Liver (tissue), 9 donors: ENCODE results near the gene CAPG. TPM values are rescaled to one million over a fixed set of nuclear protein-coding genes. Genes with fewer than 3 reads are reported as not detected.

ENCODE experiments used
- DNase-seq: peaks from one replicate; pipeline ENCODE4 v3.0.0-alpha.2; 2017; ENCODE audit warnings: low spot score
- H3K27ac ChIP-seq, 2 donors: one replicate each; pipeline ENCODE4 v1.7.0; 2013; ENCODE audit warnings: inconsistent platforms in 2 of 2, low read length in 2 of 2, control low read depth in 1 of 2, low read depth in 1 of 2, mild to moderate bottlenecking in 1 of 2
- H3K27me3 ChIP-seq, 4 donors: one replicate each; pipeline versions ENCODE4 v1.6.1 to v1.7.0; 2013; ENCODE audit warnings: low read length in 3 of 4, inconsistent platforms in 1 of 4, mild to moderate bottlenecking in 1 of 4, moderate library complexity in 1 of 4; ENCODE audit not compliant: control insufficient read depth in 4 of 4, insufficient read depth in 4 of 4
- H3K36me3 ChIP-seq, 4 donors: one replicate each; pipeline versions ENCODE4 v1.6.1 to v1.7.0; 2013; ENCODE audit warnings: low read length in 3 of 4, mild to moderate bottlenecking in 3 of 4, low read depth in 1 of 4, moderate library complexity in 1 of 4; ENCODE audit not compliant: control insufficient read depth in 4 of 4, insufficient read depth in 3 of 4
- H3K4me1 ChIP-seq, 4 donors: one replicate each; pipeline versions ENCODE4 v1.6.1 to v1.7.0; 2013; ENCODE audit warnings: low read length in 3 of 4, mild to moderate bottlenecking in 3 of 4, moderate library complexity in 1 of 4; ENCODE audit not compliant: control insufficient read depth in 4 of 4, insufficient read depth in 4 of 4
- H3K4me3 ChIP-seq, 3 donors: one replicate each; pipeline versions ENCODE4 v1.6.1 to v1.7.0; 2013; ENCODE audit warnings: low read length in 3 of 3, control low read depth in 1 of 3, low read depth in 1 of 3, mild to moderate bottlenecking in 1 of 3
- H3K9ac ChIP-seq, 2 donors: one replicate each; pipeline ENCODE4 v1.7.0; 2013; ENCODE audit warnings: low read length in 2 of 2, mild to moderate bottlenecking in 2 of 2, moderate library complexity in 2 of 2, control low read depth in 1 of 2, low read depth in 1 of 2
- H3K9me3 ChIP-seq, 4 donors: one replicate each; pipeline versions ENCODE4 v1.6.1 to v1.7.0; 2013; ENCODE audit warnings: low read length in 3 of 4; ENCODE audit not compliant: control insufficient read depth in 4 of 4
- CTCF ChIP-seq: fragments of 150-350 bp; IDR thresholded peaks from 2 replicates; pipeline ENCODE4 v1.5.1; 2017; ENCODE audit warnings: improper control_type of control experiment, low read depth, low read length; ENCODE audit not compliant: missing input control
- EGR1 ChIP-seq, 2 donors: IDR thresholded peaks; 2 replicates each; pipeline ENCODE4 v1.6.1; 2016 to 2018; ENCODE audit warnings: antibody characterized with exemption in 2 of 2, low read depth in 2 of 2
- FOXA1 ChIP-seq: IDR thresholded peaks from 2 replicates; pipeline ENCODE4 v1.6.1; 2016; ENCODE audit warnings: antibody characterized with exemption
- FOXA2 ChIP-seq: IDR thresholded peaks from 2 replicates; pipeline ENCODE4 v1.6.1; 2016; ENCODE audit warnings: antibody characterized with exemption
- GABPA ChIP-seq, 2 donors: IDR thresholded peaks in 1 of 2; conservative IDR thresholded peaks in 1 of 2; 2 replicates each; pipeline ENCODE4 v1.6.1; 2016; ENCODE audit warnings: antibody characterized with exemption in 2 of 2, mild to moderate bottlenecking in 1 of 2, moderate library complexity in 1 of 2
- HNF4A ChIP-seq, 2 donors: conservative IDR thresholded peaks; 2 replicates each; pipeline ENCODE4 v1.6.1; 2016; ENCODE audit warnings: antibody characterized with exemption in 2 of 2, mild to moderate bottlenecking in 2 of 2
- HNF4G ChIP-seq: IDR thresholded peaks from 2 replicates; pipeline ENCODE4 v1.6.1; 2016; ENCODE audit warnings: antibody characterized with exemption
- JUND ChIP-seq, 2 donors: IDR thresholded peaks; 2 replicates each; pipeline ENCODE4 v1.6.1; 2016; ENCODE audit warnings: antibody characterized with exemption in 2 of 2
- NR2F2 ChIP-seq: IDR thresholded peaks from 2 replicates; pipeline ENCODE4 v1.6.1; 2016; ENCODE audit warnings: antibody characterized with exemption
- RAD21 ChIP-seq, 2 donors: IDR thresholded peaks; 2 replicates each; pipeline ENCODE4 v1.6.1; 2016; ENCODE audit warnings: antibody characterized with exemption in 2 of 2, mild to moderate bottlenecking in 2 of 2
- RXRA ChIP-seq, 2 donors: IDR thresholded peaks; 2 replicates each; pipeline ENCODE4 v1.6.1; 2017 to 2018; ENCODE audit warnings: antibody characterized with exemption in 2 of 2, mild to moderate bottlenecking in 1 of 2
- SP1 ChIP-seq: IDR thresholded peaks from 2 replicates; pipeline ENCODE4 v1.6.1; 2018; ENCODE audit warnings: antibody characterized with exemption, mild to moderate bottlenecking
- TAF1 ChIP-seq: conservative IDR thresholded peaks from 2 replicates; pipeline ENCODE4 v1.6.1; 2016; ENCODE audit warnings: antibody characterized with exemption, mild to moderate bottlenecking
- YY1 ChIP-seq: IDR thresholded peaks from 2 replicates; pipeline ENCODE4 v1.6.1; 2016; ENCODE audit warnings: antibody characterized with exemption, mild to moderate bottlenecking
- ZBTB33 ChIP-seq: IDR thresholded peaks from 2 replicates; pipeline ENCODE4 v1.6.1; 2016; ENCODE audit warnings: antibody characterized with exemption
- WGBS: extraction: QIAGEN DNeasy Blood & Tissue Kit; methylation state at CpG from one replicate; pipeline ENCODE4 v1.1.7; 2013; 5-methylcytosine and 5-hydroxymethylcytosine counted together
- polyA plus RNA-seq, 2 donors: library from polyadenylated mRNA; stranded (reverse) in 1 of 2; unstranded in 1 of 2; fragments of 200-250 nt in 1 of 2; fragments of >200 nt in 1 of 2; fragmentation: Nextera tagmentation in 1 of 2; extraction: Ambion mirVana in 1 of 2; gene quantifications; one replicate each; pipeline versions ENCODE4 v1.2.1 to v1.2.3, GENCODE V29; 2013 to 2015
- total RNA-seq, 2 donors: library from RNA; depleted of rRNA; stranded (reverse); fragments of >200 nt; gene quantifications; one replicate each; pipeline ENCODE4 v1.2.3, GENCODE V29; 2014
- TF ChIP-seq, protein P1 (sequence below): IDR thresholded peaks from 2 replicates; pipeline ENCODE4 v1.6.1; 2016; ENCODE audit warnings: antibody characterized with exemption
- TF ChIP-seq, protein P2 (sequence below): IDR thresholded peaks from 2 replicates; pipeline ENCODE4 v1.6.1; 2016; ENCODE audit warnings: antibody characterized with exemption
- donor health status: healthy.
- donor health status: healthy.
- donor health status: healthy.
- donor health status: healthy.
- donor health status: healthy.

Gene CAPG
- total and polyA plus RNA-seq, 4 donors: 2.7 to 19.3 (median 5.2) TPM

- TF ChIP-seq GABPA (IDR thresholded peaks at IDR 0.05 in 1 of 2, conservative IDR thresholded peaks at IDR 0.05 in 1 of 2) (no peak), TAF1 (no peak)
Measured at GRCh38 chr2:85394976-85395375, 15.2 kb downstream of the CAPG start (continued).

- Histone ChIP-seq H3K4me3 (no peak overlapping the region), H3K9me3 (no peaks in the 10 kb centered on the region), H3K9ac (no peak overlapping the region), H3K27ac (no peak overlapping the region), H3K4me1 (peaks cover 0 to 2% (median 0%) of the 10 kb centered on the region in 4 donors), H3K27me3 (no peaks in the 10 kb centered on the region), H3K36me3 (peaks cover 0 to 18% (median 4%) of the 10 kb centered on the region in 4 donors)
- TF ChIP-seq ZBTB33 (no peak), TAF1 (no peak), NR2F2 (no peak), JUND (IDR thresholded peaks at IDR 0.05) (no peak), RXRA (IDR thresholded peaks at IDR 0.05) (no peak), FOXA2 (no peak), EGR1 (IDR thresholded peaks at IDR 0.05; ENCODE audit: low read depth in 2 of 2) (no peak), HNF4G (no peak), RAD21 (IDR thresholded peaks at IDR 0.05) (no peak), HNF4A (conservative IDR thresholded peaks at IDR 0.05) (no peak), FOXA1 (no peak)
- TF ChIP-seq, protein P1, sequence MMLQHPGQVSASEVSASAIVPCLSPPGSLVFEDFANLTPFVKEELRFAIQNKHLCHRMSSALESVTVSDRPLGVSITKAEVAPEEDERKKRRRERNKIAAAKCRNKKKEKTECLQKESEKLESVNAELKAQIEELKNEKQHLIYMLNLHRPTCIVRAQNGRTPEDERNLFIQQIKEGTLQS: no peak
- TF ChIP-seq, protein P2, sequence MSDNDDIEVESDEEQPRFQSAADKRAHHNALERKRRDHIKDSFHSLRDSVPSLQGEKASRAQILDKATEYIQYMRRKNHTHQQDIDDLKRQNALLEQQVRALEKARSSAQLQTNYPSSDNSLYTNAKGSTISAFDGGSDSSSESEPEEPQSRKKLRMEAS: no peak
- 67% methylated on average over 4 of the region's 4 CpGs for WGBS
- DNase-seq: no peak
Measured at GRCh38 chr2:85394261-85394681, 15.9 kb downstream of the CAPG start.

GRCh38 chr2:85393836-85394235, 16.3 kb downstream of the CAPG start:
- no peak for DNase-seq
- peaks cover 0 to 23% (median 4%) of the 10 kb centered on the region in 4 donors for H3K36me3 ChIP-seq
- no peaks in the 10 kb centered on the region for H3K9me3 ChIP-seq
- H3K27ac ChIP-seq: no peak overlapping the region
- WGBS: 96% methylated on average over 4 of the region's 4 CpGs
- no peaks in the 10 kb centered on the region for H3K27me3 ChIP-seq
- H3K4me3 ChIP-seq: no peak overlapping the region
- no peak overlapping the region for H3K9ac ChIP-seq
- peaks cover 0 to 2% (median 0%) of the 10 kb centered on the region in 4 donors for H3K4me1 ChIP-seq
- no peak for TF ChIP-seq RXRA (IDR thresholded peaks at IDR 0.05)
- no peak for TF ChIP-seq GABPA (IDR thresholded peaks at IDR 0.05 in 1 of 2, conservative IDR thresholded peaks at IDR 0.05 in 1 of 2)

DNA sequence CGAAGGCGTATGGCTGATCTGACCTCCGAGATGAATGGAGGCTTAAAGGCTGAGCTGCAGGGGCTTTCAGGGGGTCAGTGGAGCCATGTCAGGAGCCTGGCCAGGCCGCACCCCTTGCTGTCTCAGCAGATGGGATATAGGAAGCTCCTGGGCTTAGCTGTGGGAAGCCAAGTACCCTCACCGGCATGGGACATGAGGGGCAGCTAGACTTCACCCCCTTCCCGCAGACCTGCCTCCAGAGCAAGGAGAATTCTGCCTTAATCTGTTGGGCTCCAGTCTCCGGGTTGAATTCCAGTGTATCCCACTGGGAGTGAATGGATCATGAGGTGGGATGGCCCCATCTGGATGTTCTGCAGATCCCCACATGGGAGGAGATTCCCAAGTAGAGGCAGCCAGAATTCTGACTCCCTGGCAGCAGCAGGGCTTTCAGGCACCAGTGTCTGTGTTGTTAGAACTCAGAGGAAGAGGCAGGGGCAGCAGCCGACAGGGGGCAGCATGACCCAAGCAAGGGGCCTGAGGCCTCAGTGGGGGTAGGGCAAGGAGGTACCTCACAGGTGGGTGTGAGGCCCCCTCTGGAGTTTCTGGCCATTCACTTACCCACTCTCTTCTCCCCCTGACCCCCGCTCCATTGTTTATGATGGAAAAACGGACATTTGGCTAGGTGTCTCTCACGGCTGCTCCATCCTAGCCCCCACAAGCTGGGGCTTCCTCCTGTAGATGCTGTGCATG, 19.1 kb downstream of the CAPG start:
- Histone ChIP-seq H3K27me3 (no peaks in the 10 kb centered on the region), H3K36me3 (peaks cover 3 to 38% (median 6%) of the 10 kb centered on the region in 4 donors), H3K4me1 (no peaks in the 10 kb centered on the region), H3K9ac (no peak overlapping the region), H3K27ac (no peak overlapping the region), H3K9me3 (no peaks in the 10 kb centered on the region), H3K4me3 (no peak overlapping the region)
- 86% methylated on average over 11 of the region's 11 CpGs for WGBS
- DNase-seq: peak; percentile 75
- TF ChIP-seq NR2F2 (no peak), FOXA2 (no peak), JUND (IDR thresholded peaks at IDR 0.05) (no peak), GABPA (IDR thresholded peaks at IDR 0.05 in 1 of 2, conservative IDR thresholded peaks at IDR 0.05 in 1 of 2) (no peak), HNF4G (no peak), TAF1 (no peak), HNF4A (conservative IDR thresholded peaks at IDR 0.05) (no peak), FOXA1 (no peak), YY1 (no peak), SP1 (no peak), ZBTB33 (no peak), CTCF (peak; percentile 54), RAD21 (IDR thresholded peaks at IDR 0.05) (peak; percentile 73 to 84), RXRA (IDR thresholded peaks at IDR 0.05) (no peak)
- TF ChIP-seq, protein P2: no peak
